Smooth muscle cell of the pulmonary artery (primary cell): ENCODE data around the gene SP140L. TPM values are rescaled to one million over a fixed set of nuclear protein-coding genes. Genes with fewer than 3 reads are reported as not detected.

Experiments
- total RNA-seq: library from RNA; depleted of rRNA; stranded (reverse); fragments of >200 nt; gene quantifications from 2 replicates; pipeline ENCODE4 v1.2.3, GENCODE V29; 2014

Gene SP140L
- total RNA-seq = 7.6 and 8.2 TPM in 2 replicates

GRCh38 chr2:230326453-230327417 is at the start of gene SP140L:
SP140L (plus strand) TSS chr2:230327193; CDS start chr2:230327270, 77 bp downstream.

DNA sequence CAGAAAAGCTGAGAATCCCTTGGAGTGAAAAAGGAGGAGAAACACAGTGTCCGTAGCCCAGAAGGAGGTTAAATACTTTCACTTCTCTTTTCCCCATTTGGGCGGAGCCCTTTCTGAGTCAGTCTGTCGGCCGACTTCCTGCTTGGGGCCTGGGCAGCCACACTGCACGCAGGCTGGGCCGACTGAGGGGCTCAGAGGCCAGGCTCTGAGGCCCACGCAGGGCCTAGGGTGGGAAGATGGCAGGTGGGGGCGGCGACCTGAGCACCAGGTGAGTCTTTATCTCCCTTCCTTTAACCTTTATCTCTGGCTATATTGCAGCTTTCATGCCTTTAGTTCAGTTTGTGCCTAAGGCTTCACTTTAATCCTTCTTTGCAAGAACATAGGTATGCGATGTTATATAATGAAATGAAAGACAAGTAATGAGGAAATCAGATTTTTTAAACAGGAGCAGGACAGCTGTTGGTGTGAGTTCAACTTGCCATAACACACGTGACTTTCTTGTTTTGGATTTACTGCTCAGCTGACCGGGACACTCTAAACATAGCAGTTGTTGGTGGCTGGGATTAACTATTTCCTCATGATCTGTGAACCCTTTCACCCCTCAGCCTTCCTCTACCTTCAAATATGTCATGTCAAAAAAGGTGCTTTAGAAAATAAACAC is 89.2 kb downstream of the SP140L start, which contains the start of gene SP100:
Gene SP100, plus strand, starts transcription at position 141 of the 661 bp plus-strand sequence. Its CDS starts 96 bp downstream, at position 237.

Other genes starting within 250 kb of the SP140L start
- 3.7 and 4.8 TPM in 2 replicates for gene SP110, start 107.2 kb upstream of the SP140L start, total RNA-seq
- gene SP140, start 101.5 kb upstream of the SP140L start, total RNA-seq = 0.50 and 0.52 TPM in 2 replicates
- gene SP100, start 89.0 kb downstream of the SP140L start, total RNA-seq = 94.7 and 111 TPM in 2 replicates